DMS79 treated with DMSO at 0.1 percent for 48 hours (cell line): Measurements from ENCODE around the gene GON7.
"Not testable (repeated sequence)": the region's sequence is repeated elsewhere in the genome, so short reads cannot be mapped to it uniquely, and the experiment has no call there.

Experiments
- DNase-seq: peaks from one replicate; lab custom pipeline; 2025; lab: John Stamatoyannopoulos, UW

The GON7 gene

DNA sequence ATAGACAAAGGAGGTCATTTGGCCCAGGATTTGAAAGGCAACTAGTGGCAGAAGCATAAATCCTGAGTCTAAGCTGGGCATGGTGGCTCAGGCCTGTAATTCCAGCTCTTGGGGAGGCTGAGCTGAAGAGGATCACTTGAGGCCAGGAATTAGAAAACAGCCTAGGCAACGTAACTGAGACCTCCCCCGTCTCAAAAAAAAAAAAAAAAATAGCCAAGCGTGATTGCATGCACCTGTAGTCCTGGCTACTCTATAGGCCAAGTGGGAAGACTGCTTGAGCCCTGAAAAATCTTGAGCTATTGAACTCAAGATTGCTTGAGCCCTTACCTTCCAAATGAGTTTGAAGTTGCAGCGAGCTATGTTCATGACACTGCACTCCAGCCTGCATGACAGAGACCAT lies 7.8 kb downstream of the GON7 start:
- no peak for DNase-seq

GRCh38 chr14:93195316-93195999 lies 11.4 kb downstream of the GON7 start:
- no peak for DNase-seq

DNA sequence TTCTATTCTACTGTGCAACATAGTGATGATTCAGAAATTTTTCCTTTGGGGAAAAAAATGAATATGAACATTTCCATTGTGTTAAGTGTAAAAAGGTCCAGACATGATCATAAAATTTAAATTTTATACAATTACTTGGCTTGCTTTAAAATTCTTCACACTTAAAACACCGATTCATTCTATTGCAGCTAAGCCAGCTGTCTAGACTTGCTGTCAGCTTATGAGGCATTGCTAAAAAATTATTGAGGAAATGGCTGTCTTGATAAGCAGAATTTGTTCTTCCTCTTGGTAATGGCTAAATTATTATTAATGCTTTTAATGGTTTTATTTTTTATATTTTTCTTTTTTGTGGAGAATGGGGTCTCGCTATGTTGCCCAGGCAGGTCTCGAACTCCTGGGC lies 19.9 kb downstream of the GON7 start:
- no peak for DNase-seq

DNA sequence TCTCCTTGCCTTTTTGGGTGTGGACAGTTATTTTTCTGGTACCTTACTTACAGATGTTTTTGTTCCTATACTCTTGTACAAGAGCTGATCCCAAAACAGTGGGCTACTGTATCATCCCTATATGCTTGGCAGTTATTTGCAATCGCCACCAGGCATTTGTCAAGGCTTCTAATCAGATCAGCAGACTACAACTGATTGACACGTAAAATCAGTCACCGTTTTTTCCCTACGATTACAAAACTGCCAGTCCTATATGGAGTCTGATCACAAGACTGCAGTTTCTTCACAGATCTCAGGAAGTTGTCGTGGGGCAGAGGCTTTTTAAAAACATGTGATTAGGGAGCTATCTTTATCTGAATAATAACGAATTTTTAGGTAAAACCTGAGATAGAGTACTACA lies 20.4 kb downstream of the GON7 start:
- no peak for DNase-seq

GRCh38 chr14:93185349-93185720 lies 21.5 kb downstream of the GON7 start:
- no peak for DNase-seq

GRCh38 chr14:93184391-93185348 lies 22.2 kb downstream of the GON7 start, which contains the start of the genes LYSET and MOAP1:
Gene LYSET (plus strand): TSS chr14:93185317. CDS start chr14:93185406, 89 bp downstream.
Gene MOAP1 (minus strand): TSS chr14:93184897. CDS start chr14:93184242, 655 bp downstream.
- DNase-seq = peak; percentile 79

- peak; percentile 55 for DNase-seq
Measured at GRCh38 chr14:93183596-93184317, 23.1 kb downstream of the GON7 start.

GRCh38 chr14:93175492-93175891 lies 31.4 kb downstream of the GON7 start:
- DNase-seq = no peak

DNA sequence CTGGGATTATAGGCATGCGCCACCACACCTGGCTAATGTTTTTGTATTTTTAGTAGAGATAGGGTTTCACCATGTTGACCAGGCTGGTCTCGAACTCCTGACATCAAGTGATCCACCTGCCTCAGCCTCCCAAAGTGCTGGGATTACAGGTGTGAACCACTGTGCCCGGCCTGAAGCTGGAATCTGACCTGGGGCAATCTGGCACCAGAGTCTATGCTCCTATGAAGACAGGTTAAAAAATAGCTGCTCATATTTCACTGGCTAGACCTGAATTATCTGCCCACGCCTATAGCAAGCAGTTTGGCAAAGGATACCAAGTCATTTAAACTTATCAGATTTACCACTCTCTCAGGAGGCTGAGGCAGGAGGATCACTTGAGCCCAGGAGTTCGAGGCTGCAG lies 32.1 kb downstream of the GON7 start:
- DNase-seq = not testable (repeated sequence)

GRCh38 chr14:93173943-93174395 lies 32.9 kb downstream of the GON7 start:
- no peak for DNase-seq

DNA sequence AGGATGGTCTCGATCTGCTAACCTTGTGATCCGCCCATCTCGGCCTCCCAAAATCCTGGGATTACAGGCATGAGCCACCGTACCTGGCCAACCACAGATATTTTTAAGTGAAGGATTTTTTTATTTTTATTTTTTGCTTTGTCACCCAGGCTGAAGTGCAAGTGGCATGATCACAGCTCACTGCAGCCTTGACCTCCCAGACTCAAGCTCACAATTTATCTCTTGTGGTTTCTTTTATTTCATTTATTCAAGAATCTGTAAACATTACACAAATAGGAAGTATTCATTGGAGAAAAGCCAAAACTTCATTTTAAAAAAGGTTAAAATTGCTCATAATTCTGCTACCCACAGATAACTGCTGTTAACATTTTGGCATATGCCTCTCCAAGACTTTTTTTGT lies 35.5 kb downstream of the GON7 start:
- no peak for DNase-seq

DNA sequence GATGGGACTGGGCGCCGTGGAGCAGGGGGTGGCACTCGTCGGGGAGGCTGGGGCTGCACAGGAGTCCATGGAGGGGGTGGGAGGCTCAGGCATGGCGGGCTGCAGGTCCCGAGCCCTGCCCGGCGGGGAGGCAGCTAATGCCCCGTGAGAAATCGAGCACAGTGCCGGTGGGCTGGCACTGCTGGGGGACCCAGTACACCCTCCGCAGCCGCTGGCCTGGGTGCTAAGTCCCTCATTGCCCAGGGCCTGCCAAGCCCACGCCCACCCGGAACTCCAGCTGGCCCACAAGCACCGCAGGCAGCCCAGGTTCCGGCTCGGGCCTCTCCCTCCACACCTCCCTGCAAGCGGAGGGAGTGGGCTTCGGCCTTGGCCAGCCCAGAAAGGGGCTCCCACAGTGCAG lies 36.7 kb downstream of the GON7 start:
- not testable (repeated sequence) for DNase-seq

- not testable (repeated sequence) for DNase-seq
Measured at GRCh38 chr14:93169619-93170018, 37.2 kb downstream of the GON7 start.

GRCh38 chr14:93168610-93169009 lies 38.3 kb downstream of the GON7 start:
- not testable (repeated sequence) for DNase-seq

DNA sequence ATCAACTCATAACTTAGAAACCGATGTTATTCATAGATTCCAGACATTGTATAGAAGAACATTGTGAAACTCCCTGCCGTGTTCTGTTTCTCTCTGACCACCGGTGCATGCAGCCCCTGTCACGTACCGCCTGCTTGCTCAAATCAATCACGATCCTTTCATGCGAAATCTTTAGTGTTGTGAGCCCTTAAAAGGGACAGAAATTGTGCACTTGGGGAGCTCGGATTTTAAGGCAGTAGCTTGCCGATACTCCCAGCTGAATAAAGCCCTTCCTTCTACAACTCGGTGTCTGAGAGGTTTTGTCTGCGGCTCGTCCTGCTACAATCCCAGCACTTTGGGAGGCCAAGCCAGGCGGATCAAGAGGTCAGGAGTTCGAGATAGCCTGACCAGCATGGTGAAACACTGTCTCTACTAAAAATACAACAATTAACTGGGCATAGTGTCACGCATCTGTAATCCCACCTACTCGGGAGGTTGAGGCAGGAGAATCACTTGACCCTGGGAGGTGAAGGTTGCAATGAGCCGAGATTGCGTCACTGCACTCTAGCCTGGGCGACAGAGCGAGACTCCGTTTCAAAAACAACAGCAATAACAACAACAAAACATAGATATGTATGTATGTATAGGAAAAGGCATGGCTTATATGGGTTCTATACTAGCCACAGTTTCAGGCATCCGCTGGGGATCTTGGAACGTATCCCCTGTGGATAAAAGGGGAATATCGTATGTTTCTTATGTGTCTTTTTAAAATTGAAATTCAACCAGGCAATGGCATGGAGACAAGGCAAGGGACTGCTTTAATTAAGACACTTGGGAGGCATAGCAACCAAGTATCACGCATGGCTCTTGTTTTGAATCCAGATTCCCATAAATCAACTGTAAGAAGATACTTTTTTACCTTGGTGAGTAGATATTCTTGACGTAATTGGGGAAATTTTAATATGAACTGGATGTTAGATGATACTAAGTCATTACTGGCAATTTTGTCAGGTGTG lies 41.3 kb downstream of the GON7 start:
- not testable (repeated sequence) for DNase-seq

DNA sequence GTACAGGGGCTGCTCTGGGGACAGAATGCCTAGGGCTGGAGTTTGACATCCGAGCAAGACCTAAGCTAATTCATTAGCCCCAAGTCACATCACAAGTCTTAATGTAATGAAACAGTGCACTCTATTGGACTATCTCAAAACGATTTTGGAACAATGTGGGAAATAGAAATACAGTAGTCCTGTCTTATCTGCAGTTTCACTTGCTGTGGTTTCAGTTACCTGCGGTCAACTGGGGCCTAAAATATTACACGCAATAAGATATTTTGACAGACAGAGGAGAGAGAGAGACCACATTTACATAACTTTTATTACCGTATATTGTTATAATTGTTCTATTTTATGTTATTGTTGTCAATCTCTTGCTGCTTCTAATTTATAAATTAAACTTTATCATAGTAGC lies 43.3 kb downstream of the GON7 start:
- DNase-seq = no peak

DNA sequence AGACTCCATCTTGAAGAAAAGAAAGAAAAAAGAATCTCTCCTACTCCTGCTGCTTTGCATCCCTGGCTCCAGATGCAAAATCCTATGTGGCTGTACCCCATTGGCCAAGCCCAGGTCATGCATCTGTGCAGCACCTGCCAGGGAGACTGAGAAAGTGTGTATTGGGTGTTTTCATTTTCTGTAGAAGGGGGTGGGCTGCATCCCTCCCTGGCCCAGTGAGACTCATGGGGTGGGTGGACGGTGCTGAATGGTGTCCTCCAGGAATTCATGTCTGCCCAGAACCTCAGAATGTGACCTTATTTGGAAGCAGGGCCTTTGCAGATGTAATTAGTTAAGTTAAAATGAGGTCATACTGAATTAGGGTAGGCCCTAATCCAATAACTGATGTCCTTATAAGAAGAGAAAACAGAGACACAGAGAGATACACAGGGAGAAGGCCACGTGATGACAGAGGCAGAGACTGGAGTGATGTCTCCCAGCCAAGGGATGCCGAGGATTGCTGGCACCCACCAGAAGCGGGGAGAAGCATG lies 45.4 kb downstream of the GON7 start:
- no peak for DNase-seq

- DNase-seq = no peak
Measured at GRCh38 chr14:93160353-93160801, 46.5 kb downstream of the GON7 start.

GRCh38 chr14:93159625-93160352 lies 47.1 kb downstream of the GON7 start:
- DNase-seq = not testable (repeated sequence)

DNA sequence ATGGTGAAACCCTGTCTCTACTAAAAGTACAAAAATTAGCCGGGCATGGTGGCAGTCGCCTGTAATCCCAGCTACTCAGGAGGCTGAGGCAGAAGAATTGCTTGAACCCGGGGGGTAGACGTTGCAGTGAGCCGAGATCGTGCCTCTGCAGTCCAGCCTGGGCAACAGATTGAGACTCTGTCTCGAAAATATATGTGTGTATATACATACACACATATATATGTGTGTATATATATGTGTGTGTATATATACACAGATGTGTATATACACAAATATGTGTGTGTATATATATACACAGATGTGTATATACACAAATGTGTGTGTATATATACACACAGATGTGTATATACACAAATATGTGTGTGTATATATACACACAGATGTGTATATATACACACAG lies 48.5 kb downstream of the GON7 start:
- not testable (repeated sequence) for DNase-seq
